ENCODE data around the gene LIMS3.
"Not testable (repeated sequence)": the region's sequence is repeated elsewhere in the genome, so short reads cannot be mapped to it uniquely, and the experiment has no call there.

Gene LIMS3

GRCh38 chr2:109945362-109945761 lies 46.9 kb downstream of the LIMS3 start:
- not testable (repeated sequence) for H4K20me1 ChIP-seq (ENCODE audit: insufficient read depth, low read length); H3K4me3 ChIP-seq (ENCODE audit: low read depth in 1 of 2, low read length in 2 of 2); H2AFZ ChIP-seq (ENCODE audit: low read depth, low read length); H3K27me3 ChIP-seq (ENCODE audit: insufficient read depth, low read length, poor library complexity); DNase-seq; H3K4me2 ChIP-seq (ENCODE audit: insufficient read depth, low read length); H3K9ac ChIP-seq (ENCODE audit: low read depth, low read length); H3K79me2 ChIP-seq (ENCODE audit: insufficient read depth, low read length); H3K36me3 ChIP-seq (ENCODE audit: insufficient read depth, low read length); H3K9me3 ChIP-seq (ENCODE audit: insufficient read depth, low read length, severe bottlenecking); H3K27ac ChIP-seq (ENCODE audit: low read length); H3K4me1 ChIP-seq (ENCODE audit: insufficient read depth, low read length)
- ATAC-seq (ENCODE audit: insufficient read depth, low read depth): peak; percentile 72

- H3K4me1 ChIP-seq (ENCODE audit: insufficient read depth, low read length); ATAC-seq (ENCODE audit: insufficient read depth, low read depth); H3K4me2 ChIP-seq (ENCODE audit: insufficient read depth, low read length): not testable (repeated sequence)
Measured at GRCh38 chr2:109947262-109947958, 48.9 kb downstream of the LIMS3 start.

GRCh38 chr2:109947959-109948520 lies 49.6 kb downstream of the LIMS3 start:
- H2AFZ ChIP-seq (ENCODE audit: low read depth, low read length); H3K79me2 ChIP-seq (ENCODE audit: insufficient read depth, low read length); ATAC-seq (ENCODE audit: insufficient read depth, low read depth); DNase-seq; H3K27ac ChIP-seq (ENCODE audit: low read length); H3K9ac ChIP-seq (ENCODE audit: low read depth, low read length); H3K27me3 ChIP-seq (ENCODE audit: insufficient read depth, low read length, poor library complexity); H3K4me1 ChIP-seq (ENCODE audit: insufficient read depth, low read length); H4K20me1 ChIP-seq (ENCODE audit: insufficient read depth, low read length); H3K4me3 ChIP-seq (ENCODE audit: low read depth in 1 of 2, low read length in 2 of 2); H3K4me2 ChIP-seq (ENCODE audit: insufficient read depth, low read length); H3K9me3 ChIP-seq (ENCODE audit: insufficient read depth, low read length, severe bottlenecking); H3K36me3 ChIP-seq (ENCODE audit: insufficient read depth, low read length): not testable (repeated sequence)

More at GRCh38 chr2:109947262-109947958, 48.9 kb downstream of the LIMS3 start:
- not testable (repeated sequence) for H4K20me1 ChIP-seq (ENCODE audit: insufficient read depth, low read length); H3K9me3 ChIP-seq (ENCODE audit: insufficient read depth, low read length, severe bottlenecking); H3K36me3 ChIP-seq (ENCODE audit: insufficient read depth, low read length); H3K27me3 ChIP-seq (ENCODE audit: insufficient read depth, low read length, poor library complexity); H3K27ac ChIP-seq (ENCODE audit: low read length); H2AFZ ChIP-seq (ENCODE audit: low read depth, low read length); H3K9ac ChIP-seq (ENCODE audit: low read depth, low read length); DNase-seq; H3K4me3 ChIP-seq (ENCODE audit: low read depth in 1 of 2, low read length in 2 of 2); H3K79me2 ChIP-seq (ENCODE audit: insufficient read depth, low read length)

- H3K9ac ChIP-seq (ENCODE audit: low read depth, low read length); H3K4me3 ChIP-seq (ENCODE audit: low read depth in 1 of 2, low read length in 2 of 2); DNase-seq; H3K27me3 ChIP-seq (ENCODE audit: insufficient read depth, low read length, poor library complexity); H3K36me3 ChIP-seq (ENCODE audit: insufficient read depth, low read length); ATAC-seq (ENCODE audit: insufficient read depth, low read depth); H4K20me1 ChIP-seq (ENCODE audit: insufficient read depth, low read length); H3K4me2 ChIP-seq (ENCODE audit: insufficient read depth, low read length); H3K27ac ChIP-seq (ENCODE audit: low read length); H2AFZ ChIP-seq (ENCODE audit: low read depth, low read length); H3K9me3 ChIP-seq (ENCODE audit: insufficient read depth, low read length, severe bottlenecking); H3K79me2 ChIP-seq (ENCODE audit: insufficient read depth, low read length); H3K4me1 ChIP-seq (ENCODE audit: insufficient read depth, low read length): not testable (repeated sequence)
Measured at GRCh38 chr2:109950146-109950843, 51.8 kb downstream of the LIMS3 start.

- not testable (repeated sequence) for H3K4me1 ChIP-seq (ENCODE audit: insufficient read depth, low read length); H3K79me2 ChIP-seq (ENCODE audit: insufficient read depth, low read length); DNase-seq; H3K4me2 ChIP-seq (ENCODE audit: insufficient read depth, low read length); H4K20me1 ChIP-seq (ENCODE audit: insufficient read depth, low read length); H2AFZ ChIP-seq (ENCODE audit: low read depth, low read length); H3K27ac ChIP-seq (ENCODE audit: low read length); ATAC-seq (ENCODE audit: insufficient read depth, low read depth); H3K9ac ChIP-seq (ENCODE audit: low read depth, low read length); H3K36me3 ChIP-seq (ENCODE audit: insufficient read depth, low read length); H3K4me3 ChIP-seq (ENCODE audit: low read depth in 1 of 2, low read length in 2 of 2); H3K9me3 ChIP-seq (ENCODE audit: insufficient read depth, low read length, severe bottlenecking); H3K27me3 ChIP-seq (ENCODE audit: insufficient read depth, low read length, poor library complexity)
Measured at GRCh38 chr2:109963942-109964341, 65.5 kb downstream of the LIMS3 start.

- not testable (repeated sequence) for H3K36me3 ChIP-seq (ENCODE audit: insufficient read depth, low read length); H3K4me2 ChIP-seq (ENCODE audit: insufficient read depth, low read length); H3K9me3 ChIP-seq (ENCODE audit: insufficient read depth, low read length, severe bottlenecking); H3K27me3 ChIP-seq (ENCODE audit: insufficient read depth, low read length, poor library complexity); H4K20me1 ChIP-seq (ENCODE audit: insufficient read depth, low read length); H3K27ac ChIP-seq (ENCODE audit: low read length); DNase-seq; H3K9ac ChIP-seq (ENCODE audit: low read depth, low read length); H2AFZ ChIP-seq (ENCODE audit: low read depth, low read length); H3K4me1 ChIP-seq (ENCODE audit: insufficient read depth, low read length); ATAC-seq (ENCODE audit: insufficient read depth, low read depth); H3K4me3 ChIP-seq (ENCODE audit: low read depth in 1 of 2, low read length in 2 of 2); H3K79me2 ChIP-seq (ENCODE audit: insufficient read depth, low read length)
Measured at GRCh38 chr2:109965482-109965881, 67.0 kb downstream of the LIMS3 start.

GRCh38 chr2:109966107-109966736 lies 67.7 kb downstream of the LIMS3 start:
- not testable (repeated sequence) for H3K4me3 ChIP-seq (ENCODE audit: low read depth in 1 of 2, low read length in 2 of 2); H3K27me3 ChIP-seq (ENCODE audit: insufficient read depth, low read length, poor library complexity); H3K27ac ChIP-seq (ENCODE audit: low read length); DNase-seq; H3K4me1 ChIP-seq (ENCODE audit: insufficient read depth, low read length); H3K4me2 ChIP-seq (ENCODE audit: insufficient read depth, low read length); H3K9me3 ChIP-seq (ENCODE audit: insufficient read depth, low read length, severe bottlenecking); H3K36me3 ChIP-seq (ENCODE audit: insufficient read depth, low read length); ATAC-seq (ENCODE audit: insufficient read depth, low read depth); H4K20me1 ChIP-seq (ENCODE audit: insufficient read depth, low read length); H3K9ac ChIP-seq (ENCODE audit: low read depth, low read length); H3K79me2 ChIP-seq (ENCODE audit: insufficient read depth, low read length); H2AFZ ChIP-seq (ENCODE audit: low read depth, low read length)

GRCh38 chr2:109966858-109967257 lies 68.4 kb downstream of the LIMS3 start:
- not testable (repeated sequence) for DNase-seq; H3K27ac ChIP-seq (ENCODE audit: low read length); H3K4me3 ChIP-seq (ENCODE audit: low read depth in 1 of 2, low read length in 2 of 2); H3K79me2 ChIP-seq (ENCODE audit: insufficient read depth, low read length); H4K20me1 ChIP-seq (ENCODE audit: insufficient read depth, low read length); ATAC-seq (ENCODE audit: insufficient read depth, low read depth); H3K9ac ChIP-seq (ENCODE audit: low read depth, low read length); H3K9me3 ChIP-seq (ENCODE audit: insufficient read depth, low read length, severe bottlenecking); H3K36me3 ChIP-seq (ENCODE audit: insufficient read depth, low read length); H3K4me2 ChIP-seq (ENCODE audit: insufficient read depth, low read length); H2AFZ ChIP-seq (ENCODE audit: low read depth, low read length); H3K27me3 ChIP-seq (ENCODE audit: insufficient read depth, low read length, poor library complexity); H3K4me1 ChIP-seq (ENCODE audit: insufficient read depth, low read length)

Measured in DND-41 (cell line).